Dermis microvascular lymphatic vessel endothelial cell (primary cell): Measurements from ENCODE around the gene P2RY10. TPM values are rescaled to one million over a fixed set of nuclear protein-coding genes. Genes with fewer than 3 reads are reported as not detected.
"Not testable (repeated sequence)": the region's sequence is repeated elsewhere in the genome, so short reads cannot be mapped to it uniquely, and the experiment has no call there.

Experiments
- DNase-seq, 2 donors: peaks; one replicate each; pipeline versions ENCODE4 v3.0.0 to v3.0.0-alpha.2; 2010; ENCODE audit warnings: low read depth in 2 of 2
- total RNA-seq: library from RNA; depleted of rRNA; stranded (reverse); fragments of >200 nt; gene quantifications from 2 replicates; pipeline ENCODE4 v1.2.1, GENCODE V29; 2014

Gene P2RY10, protein sequence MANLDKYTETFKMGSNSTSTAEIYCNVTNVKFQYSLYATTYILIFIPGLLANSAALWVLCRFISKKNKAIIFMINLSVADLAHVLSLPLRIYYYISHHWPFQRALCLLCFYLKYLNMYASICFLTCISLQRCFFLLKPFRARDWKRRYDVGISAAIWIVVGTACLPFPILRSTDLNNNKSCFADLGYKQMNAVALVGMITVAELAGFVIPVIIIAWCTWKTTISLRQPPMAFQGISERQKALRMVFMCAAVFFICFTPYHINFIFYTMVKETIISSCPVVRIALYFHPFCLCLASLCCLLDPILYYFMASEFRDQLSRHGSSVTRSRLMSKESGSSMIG
- not detected in 2 replicates for total RNA-seq

DNA sequence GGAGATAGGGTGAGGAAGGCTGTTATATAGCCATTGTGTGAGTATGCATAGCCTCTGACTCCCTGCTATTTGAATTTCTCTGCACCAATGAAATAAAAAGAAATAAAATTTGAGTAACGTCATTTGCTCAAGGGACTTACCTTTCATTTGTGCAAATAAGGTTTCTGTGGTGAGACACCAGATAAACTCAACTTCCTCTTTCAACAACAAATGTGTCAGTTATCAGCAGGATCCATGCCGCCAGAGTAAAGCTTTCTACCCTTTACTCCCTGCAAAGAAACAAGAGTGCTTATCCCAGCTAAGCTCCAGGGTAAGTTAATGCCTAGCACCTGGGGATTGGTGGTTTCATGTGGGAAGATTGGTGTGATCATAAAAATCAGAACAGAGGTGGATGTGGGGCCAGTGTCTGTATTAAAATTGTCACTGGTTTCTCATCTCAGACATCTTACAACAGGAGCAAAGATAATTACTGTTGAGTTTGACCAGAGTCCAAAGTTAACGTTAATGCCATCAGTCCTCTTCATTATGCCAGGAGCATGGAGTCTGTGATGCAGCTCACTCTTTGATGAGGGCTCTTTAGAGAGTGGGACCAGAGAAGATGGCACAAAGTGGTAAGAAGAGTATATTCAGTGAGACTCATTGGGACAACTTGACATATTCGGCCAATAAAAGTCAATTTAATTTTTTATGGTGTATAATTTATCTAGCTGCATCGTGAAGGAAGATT is at the start of gene P2RY10:
P2RY10 (plus strand) TSS at position 206 of the 727 bp plus-strand sequence. CDS start 15,130 bp downstream, outside the sequence.
- no peak for DNase-seq

DNA sequence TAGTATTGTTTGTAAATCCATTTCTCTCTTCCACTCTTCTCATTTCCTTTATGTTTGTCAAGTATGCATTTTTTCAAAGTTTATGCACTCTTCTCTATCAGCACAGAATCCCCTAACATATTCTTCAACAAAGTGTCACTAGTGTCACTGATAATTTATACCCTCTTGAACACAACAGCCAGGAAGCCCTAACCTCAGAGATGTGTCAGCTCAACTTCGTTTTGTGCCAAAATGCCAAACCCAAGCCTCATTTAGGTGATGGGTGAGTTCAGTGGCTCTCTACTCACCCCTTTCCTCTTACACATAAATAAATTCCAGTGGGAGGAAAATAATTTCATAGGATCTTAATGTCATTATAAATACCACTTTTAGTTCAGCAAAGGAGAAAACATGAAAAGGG is 22.4 kb upstream of the P2RY10 start:
- DNase-seq = no peak

DNA sequence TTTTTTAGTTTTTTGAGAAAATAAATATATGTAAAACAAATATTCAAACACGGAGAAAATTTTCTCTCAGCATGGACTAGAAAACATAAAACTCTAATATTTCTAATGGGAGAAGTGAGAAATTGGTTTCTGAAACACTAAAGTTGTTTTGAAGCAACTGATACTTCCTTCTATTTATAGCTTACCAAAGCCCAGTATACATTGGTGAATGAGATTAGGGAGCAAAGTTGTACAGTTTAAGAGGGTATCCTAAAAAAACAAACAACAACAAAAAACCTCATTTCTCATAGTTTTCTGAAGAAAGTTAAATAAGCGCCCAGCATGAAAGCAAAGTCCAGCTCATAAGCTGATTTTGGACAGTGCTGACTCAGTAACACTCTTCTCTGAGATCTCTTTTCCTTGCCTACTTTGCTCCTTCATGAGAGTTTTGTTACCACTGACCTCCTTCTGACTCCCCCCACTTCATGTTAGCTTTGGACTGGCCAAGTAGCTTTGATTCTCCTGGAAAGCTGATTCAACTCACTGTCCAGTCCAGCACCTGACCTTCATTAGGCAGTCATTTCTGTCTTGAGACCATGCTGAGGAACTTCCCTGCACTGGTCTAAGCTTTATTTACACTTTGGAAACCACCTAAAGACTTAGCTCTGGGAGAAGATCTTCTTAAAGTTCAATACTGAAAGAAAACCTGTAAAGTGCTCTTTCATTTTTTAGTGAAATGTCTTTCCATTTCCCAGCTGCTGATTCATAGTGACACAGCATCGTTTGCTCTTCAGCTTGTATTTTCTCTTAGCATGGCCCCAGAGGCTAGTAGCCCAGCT is 21.8 kb upstream of the P2RY10 start:
- DNase-seq = no peak

DNA sequence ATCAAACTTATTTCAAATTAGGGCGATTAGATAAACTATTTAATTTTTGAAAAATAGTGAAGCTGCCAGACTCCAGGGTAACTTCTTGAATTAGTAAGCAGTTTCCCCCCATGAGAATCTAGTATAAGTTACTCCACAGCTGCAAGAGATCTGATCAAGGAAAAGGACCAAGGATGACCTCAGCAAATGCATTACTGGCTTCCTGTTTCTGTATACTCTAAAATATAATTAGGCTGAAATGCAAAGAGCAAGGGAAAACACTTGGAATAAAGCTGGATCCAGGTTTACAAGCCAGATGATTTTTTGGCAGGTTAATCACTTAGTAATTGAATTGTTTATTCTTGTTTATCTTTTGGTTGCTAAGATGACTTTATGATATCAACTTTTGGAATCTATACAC is 13.4 kb upstream of the P2RY10 start:
- no peak for DNase-seq

DNA sequence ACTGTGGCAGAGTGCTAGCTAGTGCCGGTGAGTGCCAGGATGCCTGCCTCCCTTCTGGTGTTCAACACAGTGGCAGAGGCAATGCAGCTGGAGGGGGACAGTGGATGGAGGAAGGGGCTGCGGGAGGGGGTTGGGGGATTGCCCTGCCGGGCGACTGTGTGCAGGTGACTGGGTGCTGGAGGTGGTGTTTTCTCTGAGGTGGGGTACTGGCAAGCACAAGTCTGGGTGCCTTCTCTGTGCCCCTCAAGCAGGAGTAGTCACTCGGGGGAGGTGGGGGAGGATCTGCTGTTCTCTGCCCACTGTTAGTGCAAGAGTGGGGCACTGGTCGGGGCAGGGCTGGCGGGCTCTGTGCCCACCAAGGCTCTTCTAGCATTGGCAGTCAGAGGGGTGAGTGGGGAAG is 10.3 kb upstream of the P2RY10 start:
- no peak for DNase-seq

DNA sequence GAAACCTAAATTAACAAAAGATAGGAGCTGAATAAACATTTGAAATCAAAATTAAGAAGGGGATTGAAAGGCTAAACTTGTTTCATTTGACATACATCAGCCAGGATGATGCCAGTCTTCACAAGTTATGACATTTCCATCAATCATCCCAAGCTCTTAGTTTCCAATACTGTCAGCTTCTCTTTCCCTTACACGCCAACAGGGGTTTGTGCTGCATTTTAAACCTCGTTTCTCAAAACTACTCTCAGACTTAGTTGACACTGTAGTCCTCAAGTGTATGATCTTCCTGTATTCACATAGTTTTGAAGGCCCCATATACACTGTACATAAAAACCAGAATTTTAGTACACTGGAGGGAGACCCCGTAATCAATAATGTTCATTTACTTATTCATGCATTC is 840 bp upstream of the P2RY10 start:
- no peak for DNase-seq

DNA sequence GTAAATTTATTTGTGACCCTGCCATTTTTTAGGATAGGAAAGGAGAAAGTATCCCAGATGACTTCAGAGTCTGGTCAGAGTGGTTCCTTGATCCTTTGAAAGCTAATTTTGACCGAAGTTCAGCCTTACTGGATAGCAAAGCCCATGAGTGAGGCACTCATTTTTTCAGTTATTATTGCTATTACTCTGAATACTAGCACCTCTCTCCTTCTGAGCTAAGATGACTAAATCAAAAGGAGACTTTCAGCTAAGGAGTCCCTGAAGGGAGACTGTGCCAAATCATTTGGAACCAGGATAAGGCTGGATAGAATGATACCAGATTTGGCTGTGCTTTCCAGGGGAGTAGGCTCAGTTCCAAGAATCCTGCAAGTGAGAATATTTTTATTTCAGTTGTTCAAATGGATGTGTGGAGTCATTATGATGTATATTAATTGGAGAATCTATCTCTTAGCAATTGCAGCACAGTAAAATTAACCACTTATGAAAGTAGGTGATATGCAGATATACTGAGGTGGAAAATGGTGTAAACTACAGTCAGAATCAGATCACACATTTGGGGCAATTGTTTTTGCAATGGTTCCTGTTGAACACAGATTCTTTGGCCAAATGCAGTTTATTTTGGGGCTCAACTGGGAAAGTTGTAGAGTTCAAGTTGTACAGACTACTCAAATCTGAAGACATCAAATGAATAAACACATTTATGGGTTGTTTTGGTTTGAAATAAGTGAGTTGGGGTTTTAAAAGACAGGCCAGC is 1.2 kb downstream of the P2RY10 start:
- no peak for DNase-seq

DNA sequence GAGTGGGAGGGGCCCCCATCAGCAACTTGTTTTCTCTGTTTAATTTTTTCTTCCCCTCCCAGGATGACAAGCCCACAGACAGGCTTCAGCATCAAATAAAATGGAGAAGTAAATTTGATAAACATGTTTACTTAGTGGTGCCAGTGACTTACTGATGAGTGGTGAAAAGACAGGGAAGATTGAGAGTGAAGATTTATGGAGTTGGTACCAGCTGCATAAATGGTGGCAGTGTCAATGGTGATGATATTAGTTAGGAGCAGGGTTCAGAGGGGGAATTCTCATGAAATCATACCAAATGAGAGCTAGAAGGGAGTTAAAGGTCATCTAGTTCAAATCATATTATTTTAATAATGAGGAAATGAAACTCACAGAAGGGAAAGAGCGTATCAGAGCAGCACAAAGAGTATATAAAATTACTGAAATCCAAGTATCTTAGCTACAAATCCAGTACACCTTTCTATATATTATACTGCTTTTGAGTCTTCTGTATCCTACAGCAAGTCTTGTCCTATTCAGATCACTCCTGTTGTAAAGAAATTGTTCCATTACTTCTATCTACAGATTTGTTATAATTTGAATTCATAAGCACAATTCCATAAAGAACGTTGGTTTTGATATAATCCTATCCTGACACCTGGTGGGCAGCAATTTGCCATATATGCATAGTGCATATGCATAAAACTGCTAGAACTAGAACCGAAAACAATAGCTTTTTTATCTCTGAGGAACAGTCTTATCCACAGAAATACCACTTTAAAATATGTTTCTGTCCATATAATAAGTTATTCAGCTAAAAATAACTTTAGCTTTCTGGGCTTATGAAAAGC is 5.0 kb downstream of the P2RY10 start:
- DNase-seq = no peak

DNA sequence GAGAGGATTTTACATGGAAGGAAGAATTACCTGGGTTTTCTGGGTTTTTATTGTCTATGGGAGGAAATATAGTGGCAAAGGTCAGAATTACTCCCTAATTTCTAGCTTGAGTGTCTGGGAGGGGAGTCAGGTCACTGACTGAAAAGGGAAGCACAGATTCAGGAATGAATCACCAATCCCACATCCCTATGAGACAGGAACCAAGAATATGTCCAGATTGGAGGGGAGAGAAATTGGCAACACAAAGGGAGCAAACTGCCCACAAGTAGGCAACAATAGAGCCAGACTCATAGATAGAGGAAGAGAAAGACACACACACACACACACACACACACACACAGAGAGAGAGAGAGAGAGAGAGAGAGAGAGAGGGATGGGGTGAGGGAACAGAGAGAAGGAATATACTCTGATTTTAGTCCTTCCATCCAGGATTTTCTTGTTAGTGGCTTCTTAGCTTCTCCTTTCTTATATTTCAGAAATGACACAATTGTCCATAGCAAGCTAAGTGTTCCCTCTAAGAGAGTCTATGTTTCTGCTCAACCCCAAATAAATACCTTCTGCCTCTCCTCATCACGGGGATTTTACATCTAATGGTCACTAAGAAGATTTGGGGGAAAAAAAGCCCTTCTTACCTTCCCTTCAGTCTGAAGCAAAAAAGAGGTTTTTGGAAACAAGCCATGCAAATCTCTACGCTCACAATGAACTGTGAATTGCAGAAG is 12.0 kb downstream of the P2RY10 start:
- no peak for DNase-seq

DNA sequence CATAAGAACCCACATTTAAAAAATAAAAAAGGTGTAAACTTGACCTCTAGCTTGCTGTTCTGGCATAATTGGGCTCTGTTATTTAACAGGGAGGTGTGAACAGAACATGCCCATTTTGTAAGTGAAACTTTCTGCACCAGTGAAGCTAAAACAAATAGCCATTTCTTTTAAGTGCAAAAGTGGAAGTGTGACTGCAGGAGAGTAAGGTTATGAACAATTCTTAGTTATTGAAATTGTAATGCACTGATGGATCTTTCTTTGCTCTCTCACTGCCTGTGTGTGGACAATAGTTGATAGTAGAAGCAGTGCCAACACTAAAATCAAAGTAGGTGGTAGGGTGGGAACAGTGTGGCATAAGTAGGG is 12.6 kb downstream of the P2RY10 start:
- DNase-seq = no peak

DNA sequence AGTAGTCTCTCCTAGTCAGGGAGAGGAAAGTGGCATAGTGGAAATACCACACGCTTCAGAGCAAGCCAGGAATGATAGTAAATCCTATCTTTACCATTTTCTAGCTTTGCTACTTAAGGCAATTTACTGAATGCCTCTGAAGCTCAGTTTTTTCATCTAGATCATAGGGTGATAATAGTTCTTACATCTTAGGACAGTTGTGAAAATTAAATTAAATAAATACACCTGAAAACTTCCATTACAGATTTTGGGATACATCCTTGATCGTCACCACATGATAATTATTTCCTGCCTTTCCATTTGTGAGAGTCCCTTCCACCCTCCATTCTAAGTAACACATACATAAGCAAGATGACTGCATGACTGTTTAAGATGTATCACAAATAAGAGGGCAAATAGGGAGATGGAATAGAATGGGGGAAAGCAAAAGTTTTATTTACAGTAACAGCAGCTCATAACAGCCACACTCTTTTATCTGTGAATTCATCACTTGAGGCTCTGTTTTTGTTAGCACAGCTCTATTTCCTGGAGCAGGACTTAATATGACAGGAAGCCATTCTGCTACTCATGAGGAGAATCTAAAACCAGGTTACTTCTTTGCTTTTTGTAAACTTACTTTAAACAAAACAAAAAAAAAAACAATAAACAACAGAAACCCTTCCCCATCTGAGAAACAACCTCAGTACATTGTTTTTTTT is 13.4 kb downstream of the P2RY10 start:
- DNase-seq = no peak

DNA sequence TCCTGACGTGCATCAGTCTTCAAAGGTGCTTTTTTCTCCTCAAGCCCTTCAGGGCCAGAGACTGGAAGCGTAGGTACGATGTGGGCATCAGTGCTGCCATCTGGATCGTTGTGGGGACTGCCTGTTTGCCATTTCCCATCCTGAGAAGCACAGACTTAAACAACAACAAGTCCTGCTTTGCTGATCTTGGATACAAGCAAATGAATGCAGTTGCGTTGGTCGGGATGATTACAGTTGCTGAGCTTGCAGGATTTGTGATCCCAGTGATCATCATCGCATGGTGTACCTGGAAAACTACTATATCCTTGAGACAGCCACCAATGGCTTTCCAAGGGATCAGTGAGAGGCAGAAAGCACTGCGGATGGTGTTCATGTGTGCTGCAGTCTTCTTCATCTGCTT is 15.7 kb downstream of the P2RY10 start:
- no peak for DNase-seq

DNA sequence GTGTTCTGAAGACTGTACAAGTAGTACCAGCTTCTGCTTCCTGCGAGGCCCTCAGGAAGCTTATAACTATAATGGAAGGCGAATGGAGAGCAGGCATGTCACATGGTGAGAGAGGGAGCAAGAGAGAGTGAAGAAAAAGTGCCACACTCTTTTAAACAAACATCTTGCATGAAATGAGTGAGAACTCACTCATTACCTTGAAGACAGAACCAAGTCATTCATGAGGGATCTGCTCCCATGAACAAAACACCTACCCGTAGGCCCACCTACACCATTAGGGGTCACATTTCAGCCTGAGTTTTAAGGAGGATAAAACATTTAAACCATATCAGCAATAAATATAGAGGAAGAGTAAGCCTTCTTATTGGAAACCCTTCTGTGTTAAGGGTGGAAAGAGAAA is 19.4 kb downstream of the P2RY10 start:
- DNase-seq = no peak

DNA sequence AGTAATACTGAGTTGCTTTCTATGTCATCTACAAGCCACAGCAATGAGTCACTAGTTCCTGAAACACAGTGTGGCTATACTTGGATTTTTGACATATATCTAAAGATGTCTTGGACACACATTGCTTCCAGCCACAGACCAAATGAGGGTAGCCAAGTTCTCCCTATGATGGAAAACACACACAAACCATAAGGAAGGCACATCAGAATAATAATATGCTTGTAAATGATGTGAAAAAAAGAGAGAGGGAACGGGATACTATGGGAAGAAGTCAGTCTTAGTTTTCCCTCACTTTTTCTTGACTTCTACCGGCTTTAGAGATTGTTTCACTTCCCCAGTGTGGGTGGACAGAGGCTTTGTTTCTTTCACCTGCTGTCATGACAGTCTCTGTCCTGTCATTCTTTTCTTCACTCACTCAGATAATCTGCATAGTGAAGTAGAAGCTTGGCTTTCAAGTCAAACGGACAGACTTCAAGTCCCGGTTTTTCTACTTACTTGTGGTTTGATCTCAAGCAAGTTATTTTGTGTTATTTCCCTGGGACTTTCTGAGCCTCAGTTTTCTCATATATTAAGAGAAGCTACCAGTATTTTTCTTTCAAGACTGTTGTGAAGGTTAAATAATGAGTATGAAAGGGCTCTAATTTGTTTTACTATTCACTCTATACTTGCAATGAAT is 34.7 kb downstream of the P2RY10 start:
- DNase-seq = no peak

DNA sequence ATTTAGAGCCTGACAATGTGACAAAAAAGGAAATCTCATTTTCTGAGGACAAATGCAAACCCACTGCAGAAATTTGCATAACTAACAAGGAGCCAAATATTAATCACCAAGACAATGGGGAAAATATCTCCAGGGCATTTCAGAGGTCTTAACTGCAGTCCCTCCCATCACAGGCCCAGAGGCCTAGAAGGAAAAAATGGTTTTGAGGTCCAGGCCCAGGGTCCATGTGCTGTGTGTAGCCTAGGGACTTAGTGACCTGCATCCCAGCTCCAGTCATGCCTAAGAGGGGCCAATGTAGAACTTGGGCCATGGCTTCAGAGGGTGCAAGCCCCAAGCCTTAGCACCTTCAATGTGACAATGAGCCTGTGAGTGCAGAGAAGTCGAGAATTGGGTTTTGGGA is 44.2 kb downstream of the P2RY10 start:
- no peak for DNase-seq

DNA sequence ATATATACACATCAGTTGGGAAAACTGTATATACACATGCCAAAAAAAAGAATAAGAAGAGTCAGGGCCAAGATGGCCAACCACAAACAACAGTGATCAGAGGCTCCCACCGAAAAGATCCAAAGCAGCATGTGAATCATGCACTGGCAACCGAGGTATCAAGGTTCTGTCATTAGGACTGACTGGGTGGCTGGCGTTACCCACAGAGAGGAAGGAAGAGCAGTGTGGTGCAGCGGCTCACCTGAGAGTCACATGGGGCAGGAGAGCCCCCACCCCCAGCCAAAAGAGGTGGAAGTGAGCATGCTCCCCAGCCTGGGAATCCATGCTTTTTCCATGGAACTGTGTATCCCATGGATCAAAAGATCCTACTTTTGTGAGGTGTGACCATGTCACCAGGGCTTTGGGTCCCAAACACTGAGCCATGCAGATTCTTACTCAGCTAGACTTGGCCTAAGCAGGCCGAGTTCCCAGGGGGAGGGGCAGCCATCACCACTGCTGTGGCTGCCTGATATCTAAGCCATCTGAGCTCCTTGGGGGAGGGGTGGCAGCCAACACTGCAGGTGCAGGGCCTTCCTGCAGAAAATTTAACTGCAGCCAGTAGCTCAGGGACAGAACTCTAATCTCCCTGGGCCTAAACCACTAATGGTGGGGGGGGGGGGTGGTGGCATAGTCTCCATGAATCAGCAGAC is 52.8 kb downstream of the P2RY10 start:
- DNase-seq = no peak

DNA sequence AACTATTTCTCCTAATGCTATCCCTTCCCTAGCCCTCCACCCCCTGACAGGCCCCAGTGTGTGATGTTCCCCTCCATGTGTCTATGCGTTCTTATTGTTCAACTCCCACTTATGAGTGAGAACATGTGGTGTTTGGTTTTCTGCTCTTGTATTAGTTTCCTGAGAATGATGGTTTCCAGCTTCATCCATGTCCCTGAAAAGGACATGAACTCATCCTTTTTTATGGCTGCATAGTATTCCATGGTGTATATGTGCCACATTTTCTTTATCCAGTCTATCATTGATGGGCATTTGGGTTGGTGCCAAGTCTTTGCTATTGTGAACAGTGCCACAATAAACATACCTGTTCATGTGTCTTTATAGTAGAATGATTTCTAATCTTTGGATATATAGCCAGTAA is 62.3 kb downstream of the P2RY10 start:
- not testable (repeated sequence) for DNase-seq
